SKM-1 treated with dmso at 0.1 percent for 144 hours (cell line): ENCODE results near the gene VPS36.
"Not testable (repeated sequence)": the region's sequence is repeated elsewhere in the genome, so short reads cannot be mapped to it uniquely, and the experiment has no call there.

Experiments used
- DNase-seq: peaks from one replicate; lab custom pipeline; 2025; ENCODE audit not compliant: unreplicated experiment; lab: John Stamatoyannopoulos, UW

VPS36 gene, protein sequence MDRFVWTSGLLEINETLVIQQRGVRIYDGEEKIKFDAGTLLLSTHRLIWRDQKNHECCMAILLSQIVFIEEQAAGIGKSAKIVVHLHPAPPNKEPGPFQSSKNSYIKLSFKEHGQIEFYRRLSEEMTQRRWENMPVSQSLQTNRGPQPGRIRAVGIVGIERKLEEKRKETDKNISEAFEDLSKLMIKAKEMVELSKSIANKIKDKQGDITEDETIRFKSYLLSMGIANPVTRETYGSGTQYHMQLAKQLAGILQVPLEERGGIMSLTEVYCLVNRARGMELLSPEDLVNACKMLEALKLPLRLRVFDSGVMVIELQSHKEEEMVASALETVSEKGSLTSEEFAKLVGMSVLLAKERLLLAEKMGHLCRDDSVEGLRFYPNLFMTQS

DNA sequence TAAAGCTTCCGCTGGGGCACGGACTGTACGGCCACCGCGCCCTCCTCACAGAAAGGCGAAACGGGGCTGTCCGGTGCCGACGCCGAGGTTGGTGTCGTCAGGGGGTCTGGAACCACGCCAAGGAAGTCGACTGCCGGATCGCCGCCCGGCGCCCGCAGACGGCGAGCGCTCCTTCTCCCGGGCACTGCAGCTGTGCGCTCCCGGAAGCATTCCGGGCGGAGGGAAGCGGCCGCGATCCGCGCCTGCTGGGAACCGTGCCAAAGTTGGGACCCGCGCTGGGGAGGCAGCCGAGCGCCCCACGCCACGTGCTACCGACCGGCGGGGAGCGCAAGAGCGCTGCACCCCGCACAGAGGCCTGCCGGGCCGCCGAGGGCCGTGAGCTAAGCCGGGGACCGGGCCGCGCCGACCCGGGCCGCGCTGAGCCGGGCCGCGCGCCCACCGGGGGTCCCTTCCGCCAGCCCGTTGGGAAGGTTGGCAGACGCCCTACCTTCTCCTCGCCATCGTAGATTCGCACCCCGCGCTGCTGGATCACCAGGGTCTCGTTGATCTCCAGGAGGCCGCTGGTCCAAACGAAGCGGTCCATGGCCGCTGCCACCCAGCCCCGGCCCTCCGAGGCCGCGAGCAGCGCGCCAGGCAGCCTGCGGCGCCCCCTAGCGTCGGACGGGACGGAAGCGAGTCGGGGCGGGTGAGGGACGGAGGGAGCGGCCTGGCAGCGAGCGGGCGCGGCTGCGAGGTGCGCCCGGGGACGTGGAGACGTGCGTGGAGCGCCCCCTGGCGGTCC lies at the start of gene VPS36:
Gene VPS36, minus strand, starts transcription at position 623 of the 781 bp plus-strand sequence. Its CDS starts 40 bp downstream, at position 583.
- peak; percentile 93 for DNase-seq

DNA sequence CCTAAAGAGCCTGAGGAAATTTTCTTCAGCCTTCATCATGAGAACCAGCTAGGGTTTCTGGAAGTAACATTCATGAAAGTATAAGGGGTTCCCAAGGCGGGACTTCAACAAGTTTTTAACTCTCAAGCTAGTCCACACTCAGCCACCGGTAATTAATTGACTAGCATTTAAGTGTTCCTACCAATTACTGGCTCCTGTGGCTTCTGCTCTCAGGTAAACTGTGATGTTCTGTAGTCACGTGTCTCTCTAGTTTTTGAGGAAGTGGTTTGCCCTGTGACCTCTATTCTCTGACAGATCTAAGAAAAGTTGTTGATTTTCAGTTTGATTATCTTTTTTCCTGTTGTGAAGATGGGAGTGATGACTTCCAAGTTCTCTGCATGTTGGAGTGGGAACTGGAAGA lies 47.5 kb upstream of the VPS36 start:
- DNase-seq = not testable (repeated sequence)

DNA sequence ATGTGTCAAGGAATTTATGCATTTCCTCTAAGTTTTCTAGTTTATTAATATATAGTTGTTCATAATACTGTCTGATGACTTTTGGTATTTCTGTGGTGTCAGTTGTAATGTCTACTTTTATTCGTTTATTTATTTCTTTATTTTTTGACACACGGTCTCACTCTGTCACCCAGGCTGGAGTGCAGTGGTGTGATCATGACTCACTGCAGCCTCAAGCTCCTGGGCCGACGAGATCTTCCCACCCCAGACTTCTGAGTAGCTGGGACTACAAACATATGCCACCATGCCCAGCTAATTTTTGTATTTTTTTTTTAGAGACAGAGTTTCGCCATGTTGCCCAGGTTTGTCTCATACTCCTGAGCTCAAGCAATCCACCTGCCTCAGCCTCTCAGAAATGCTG lies 43.8 kb upstream of the VPS36 start:
- DNase-seq = not testable (repeated sequence)

DNA sequence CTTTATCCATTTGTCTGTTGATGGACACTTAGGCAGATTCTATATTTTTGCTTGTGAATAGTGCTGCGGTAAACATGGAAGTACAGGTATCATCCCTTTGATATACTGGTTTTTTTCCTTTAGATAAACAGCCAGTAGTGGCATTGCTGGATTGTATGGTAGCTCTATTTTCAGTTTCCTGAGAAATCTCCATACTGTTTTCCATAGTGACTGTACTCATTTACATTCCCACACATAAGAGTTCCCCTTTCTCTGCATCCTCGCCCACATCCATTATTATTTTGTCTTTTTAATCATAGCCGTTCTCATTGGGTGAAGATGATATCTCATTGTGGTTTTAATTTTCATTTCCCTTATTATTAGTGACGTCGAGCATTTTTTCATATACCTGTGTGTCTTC lies 40.6 kb upstream of the VPS36 start:
- DNase-seq = not testable (repeated sequence)

DNA sequence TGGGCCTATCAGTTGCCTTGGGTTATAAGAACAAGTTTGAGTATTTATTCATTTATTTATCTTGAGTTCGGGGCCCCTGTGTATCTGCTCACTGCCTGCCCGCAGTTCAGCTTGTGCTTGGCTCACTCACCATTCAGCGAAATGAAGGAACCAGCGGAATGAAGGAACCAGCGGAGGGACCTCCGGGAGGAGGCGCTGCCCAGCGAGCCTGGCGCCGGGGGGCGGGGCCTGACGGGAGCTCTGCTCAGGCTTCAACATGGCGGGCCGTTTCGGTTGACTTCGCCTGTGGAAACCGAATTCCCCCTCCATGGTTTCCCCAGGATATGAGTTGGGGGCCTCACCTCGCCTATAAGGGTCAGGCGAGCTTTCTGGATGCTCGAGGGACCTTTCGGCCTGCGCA lies 38.3 kb upstream of the VPS36 start:
- not testable (repeated sequence) for DNase-seq

DNA sequence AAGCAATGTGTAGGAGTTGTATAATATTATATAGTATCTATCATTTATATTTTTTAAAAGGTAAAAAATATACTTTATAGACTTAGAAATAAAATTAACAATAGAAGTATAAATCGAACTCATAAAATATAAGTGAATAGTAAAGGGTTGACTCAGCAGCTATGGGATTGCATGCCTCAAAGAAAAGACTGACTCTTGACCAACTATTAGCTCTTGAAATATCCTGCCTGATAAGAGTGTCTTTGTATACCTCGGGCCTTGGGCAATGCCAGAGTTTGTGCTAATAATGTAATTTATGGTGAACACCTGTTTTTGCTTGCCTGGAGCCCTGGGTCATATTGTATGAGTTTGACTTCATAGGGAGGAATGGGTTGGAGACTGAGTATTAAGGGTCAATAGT lies 36.6 kb upstream of the VPS36 start:
- not testable (repeated sequence) for DNase-seq

DNA sequence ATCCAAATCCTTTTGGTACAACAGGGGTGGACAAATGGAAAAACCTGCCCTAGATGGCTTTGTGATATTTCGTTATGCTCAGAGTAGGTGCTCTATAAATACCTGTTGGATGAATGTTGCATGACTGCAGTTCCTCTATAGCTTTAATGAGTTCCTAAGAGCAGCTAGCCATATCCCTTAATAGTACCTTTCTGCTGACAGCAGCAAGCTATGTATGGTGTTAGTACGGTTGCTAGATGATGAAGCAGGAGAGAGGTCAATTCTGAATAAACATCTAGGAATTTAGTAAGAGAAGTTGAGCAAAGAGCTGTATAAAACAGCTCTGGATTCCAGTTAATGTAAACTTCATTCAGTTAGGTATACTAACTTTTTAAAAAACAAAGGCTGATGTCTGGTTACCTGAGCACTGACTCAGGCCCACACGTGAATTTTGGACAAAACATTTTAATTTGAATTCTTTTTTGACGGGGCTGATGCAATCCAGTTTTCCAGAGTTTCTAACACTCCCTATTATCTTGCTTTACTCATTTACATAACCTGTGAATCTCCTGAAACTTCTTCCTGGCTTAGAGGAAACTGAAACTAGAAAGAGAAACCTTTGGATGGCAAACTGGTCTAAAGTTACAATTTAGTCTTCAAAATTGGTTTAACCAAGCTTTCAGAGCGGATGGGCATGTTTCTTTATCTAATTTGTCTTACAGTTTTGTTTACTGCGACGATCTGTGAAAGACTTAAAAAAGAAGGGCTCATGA lies 30.4 kb upstream of the VPS36 start:
- DNase-seq = not testable (repeated sequence)

DNA sequence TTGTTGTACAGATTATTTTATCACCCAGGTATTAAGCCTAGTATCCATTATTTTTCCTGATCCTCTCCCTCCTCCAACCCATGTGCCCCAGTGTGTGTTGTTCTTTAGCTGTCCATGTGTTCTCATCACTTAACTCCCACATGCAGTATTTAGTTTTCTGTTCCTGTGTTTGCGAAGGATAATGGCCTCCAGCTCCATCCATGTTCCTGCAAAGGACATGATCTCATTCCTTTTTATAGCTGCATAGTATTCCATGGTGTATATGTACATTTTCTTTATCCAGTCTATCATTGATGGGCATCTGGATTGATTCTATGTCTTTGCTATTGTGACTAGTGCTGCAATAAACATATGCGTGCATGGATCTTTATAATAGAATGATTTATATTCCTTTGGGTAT lies 18.1 kb upstream of the VPS36 start:
- DNase-seq = not testable (repeated sequence)

DNA sequence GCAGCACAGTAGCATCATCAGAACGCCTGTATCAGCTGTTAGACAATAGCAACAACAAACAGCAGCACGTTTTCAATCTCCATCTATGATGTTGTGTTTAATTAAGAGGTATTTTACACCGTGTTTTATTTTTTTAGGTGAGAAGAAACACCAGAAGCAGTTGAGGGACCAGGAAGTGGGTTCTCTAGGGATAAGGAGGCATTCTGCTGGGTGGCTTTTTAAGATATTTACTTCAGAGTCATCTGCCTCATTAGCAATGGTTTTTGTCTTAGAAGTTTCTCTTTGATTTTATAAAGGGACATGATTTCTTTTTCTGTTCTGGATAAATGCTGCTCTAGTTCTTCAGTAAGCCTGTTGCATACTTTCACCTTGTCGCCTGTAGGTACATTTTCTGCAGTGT lies 13.1 kb upstream of the VPS36 start:
- no peak for DNase-seq

DNA sequence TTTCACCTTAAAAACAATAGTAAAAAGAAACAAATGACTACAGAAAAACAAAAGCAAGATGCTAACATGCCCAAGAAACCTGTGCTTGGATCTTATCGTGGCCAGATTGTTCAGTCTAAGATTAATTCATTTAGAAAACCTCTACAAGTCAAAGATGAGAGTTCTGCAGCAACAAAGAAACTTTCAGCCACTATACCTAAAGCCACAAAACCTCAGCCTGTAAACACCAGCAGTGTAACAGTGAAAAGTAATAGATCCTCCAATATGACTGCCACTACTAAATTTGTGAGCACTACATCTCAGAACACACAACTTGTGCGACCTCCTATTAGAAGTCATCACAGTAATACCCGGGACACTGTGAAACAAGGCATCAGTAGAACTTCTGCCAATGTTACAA lies 10.8 kb upstream of the VPS36 start:
- DNase-seq = no peak

DNA sequence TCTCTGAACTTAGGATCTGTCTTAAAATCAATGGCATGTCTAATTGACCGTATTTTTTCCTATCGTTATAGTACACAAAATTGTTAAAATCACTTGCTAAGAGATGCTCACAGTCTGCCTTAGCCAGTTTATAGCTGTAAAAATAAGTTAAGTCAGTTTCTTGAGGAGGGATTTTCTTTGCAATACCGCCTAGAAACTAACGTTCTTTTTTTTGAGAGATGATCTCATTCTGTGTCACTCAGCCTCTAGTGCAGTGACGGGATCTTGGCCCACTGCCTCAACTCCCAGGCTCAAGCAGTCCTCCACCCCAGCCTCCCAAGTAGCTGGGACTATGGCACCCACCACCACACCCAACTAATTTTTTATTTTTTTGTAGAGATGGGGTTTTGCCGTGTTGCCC lies 9.2 kb upstream of the VPS36 start:
- no peak for DNase-seq

DNA sequence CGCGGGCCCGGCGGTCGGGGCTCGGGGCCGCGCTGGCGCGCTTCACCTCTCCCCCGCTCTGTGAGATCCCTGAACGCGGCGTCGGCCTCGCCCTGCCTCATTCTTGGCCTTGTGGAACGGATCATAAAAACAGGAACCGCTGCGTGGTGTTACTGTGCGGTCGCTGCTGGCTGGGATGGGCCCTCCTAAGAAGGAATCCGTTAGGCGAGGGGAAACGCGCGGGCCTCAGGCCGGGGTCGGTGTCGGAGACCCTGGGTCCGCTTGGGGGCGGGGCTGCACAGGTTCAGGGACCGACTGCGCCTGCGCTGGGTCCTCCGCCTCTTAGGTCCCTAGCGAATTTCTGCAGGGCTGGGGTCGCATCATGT lies 5.2 kb upstream of the VPS36 start:
- DNase-seq = peak; percentile 72

DNA sequence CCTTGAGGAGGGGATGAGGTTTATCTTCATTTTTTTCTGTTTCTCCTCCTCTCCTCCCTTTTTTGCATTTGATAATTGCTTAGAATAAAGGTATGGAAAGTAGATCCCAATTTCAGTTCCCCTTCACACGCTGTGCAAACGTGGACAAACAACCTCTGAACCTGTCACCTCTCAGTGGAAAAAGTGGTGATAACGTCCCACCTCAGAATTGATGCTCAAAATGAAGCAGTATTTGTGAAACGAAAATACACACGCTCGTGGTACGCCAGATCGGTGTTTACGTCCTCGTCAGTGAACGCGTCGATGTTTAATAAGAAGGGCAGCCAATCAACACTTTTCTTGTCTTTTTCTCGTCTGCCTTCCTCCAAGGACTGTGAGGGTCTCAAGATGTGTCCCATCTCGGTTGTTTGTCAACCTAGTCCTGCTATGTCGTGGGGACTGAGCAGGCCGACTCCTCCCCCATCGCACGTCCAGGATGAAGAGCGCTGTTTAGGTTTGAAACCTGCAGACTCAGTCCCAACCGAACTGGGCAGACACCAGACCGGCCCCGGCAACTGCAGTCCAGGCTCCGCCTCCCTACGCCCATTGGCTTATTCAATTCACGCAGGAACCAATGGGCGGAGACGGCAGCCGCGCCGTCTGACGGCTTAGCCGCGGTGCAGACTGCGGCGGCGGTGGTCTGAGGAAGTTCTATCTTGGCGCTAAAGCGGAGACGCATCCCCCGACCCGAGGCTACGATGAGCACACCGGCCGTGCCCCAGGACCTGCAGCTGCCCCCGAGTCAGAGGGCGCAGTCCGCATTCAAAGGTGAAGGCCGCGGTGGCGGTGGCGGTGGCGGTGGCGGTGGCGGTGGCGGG lies 4.6 kb upstream of the VPS36 start, which contains the start of gene CKAP2:
Gene CKAP2, plus strand, starts transcription at position 659 of the 857 bp plus-strand sequence. Its CDS starts 79 bp downstream, at position 738.
- DNase-seq = peak; percentile 96

DNA sequence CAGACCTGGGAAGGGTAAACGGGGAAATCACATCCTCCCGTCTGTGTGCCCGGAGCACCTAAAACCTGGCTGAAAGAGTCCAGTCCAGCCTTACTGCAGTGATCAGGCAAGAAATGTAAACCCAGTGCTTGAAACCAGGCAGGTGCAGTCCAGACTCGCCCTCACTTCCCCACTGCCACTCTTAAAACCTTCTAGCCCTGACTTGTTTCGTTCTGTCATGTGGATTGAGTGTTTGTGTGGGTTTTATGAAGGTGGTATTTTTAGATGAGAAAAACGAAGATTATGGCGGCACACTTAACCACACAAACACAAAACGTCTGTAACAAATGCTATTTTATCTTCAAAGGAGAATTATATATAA lies 4.0 kb upstream of the VPS36 start:
- no peak for DNase-seq

DNA sequence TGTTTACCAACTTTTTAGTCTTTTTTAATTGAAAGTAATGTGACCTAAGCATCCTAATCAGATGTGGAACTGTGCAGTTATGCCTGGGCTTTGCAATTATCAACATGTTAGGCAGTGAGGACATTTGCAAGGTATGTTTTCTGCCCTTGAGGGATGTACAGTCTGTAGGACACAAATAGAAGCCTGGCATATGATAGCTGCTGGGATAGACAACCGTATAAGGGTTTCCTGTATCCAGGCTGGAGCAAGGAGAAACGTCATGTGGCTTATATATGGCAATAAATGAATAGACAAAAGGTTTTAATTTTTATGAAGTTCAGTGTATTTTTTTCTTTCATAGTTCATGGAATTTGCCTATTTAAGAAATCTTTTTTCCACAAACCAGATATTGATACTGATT lies 2.0 kb upstream of the VPS36 start:
- no peak for DNase-seq

DNA sequence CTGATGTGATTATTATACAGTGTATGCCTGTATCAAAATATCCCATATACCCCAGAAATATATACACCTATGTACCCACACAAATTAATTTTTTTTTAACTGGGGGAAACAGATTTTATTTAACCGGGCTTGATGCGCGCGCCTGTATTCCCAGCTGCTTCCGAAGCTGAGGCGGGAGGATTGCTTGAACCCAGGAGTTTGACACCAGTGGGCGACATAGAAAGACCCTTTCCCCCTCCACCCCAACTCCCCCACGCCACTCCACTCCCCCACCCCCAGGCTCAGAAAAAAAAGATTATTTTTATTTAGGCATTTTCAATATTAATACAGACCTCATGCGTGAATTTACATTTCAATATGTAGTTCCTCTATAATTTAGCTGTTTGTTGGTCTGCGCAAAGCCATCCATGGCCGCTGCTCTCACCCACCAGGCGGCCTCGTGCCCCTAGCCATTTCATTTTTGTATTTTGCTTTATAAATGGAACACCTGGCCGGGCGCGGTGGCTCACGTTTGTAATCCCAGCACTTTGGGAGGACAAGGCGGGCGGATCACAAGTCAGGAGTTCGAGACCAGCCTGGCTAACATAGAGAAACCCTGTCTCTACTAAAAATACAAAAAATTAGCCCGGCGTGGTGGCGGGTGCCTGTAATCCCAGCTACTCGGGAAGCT lies 836 bp upstream of the VPS36 start:
- no peak for DNase-seq

DNA sequence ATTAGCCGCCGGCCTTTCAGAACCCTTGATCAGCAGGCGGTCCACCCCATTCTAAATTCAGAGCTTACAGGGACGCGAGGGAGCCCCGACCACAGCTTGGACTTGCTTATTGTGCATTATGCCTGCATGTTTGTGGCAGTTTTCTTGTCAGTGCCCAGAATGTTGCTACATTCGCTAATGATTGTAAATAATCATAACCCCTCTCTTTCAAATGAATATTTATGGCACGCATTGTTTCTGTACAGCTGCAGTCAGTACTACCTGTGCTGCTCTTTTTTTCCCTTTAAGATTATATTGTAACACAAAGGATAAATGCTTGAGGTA lies 321 bp upstream of the VPS36 start:
- no peak for DNase-seq

DNA sequence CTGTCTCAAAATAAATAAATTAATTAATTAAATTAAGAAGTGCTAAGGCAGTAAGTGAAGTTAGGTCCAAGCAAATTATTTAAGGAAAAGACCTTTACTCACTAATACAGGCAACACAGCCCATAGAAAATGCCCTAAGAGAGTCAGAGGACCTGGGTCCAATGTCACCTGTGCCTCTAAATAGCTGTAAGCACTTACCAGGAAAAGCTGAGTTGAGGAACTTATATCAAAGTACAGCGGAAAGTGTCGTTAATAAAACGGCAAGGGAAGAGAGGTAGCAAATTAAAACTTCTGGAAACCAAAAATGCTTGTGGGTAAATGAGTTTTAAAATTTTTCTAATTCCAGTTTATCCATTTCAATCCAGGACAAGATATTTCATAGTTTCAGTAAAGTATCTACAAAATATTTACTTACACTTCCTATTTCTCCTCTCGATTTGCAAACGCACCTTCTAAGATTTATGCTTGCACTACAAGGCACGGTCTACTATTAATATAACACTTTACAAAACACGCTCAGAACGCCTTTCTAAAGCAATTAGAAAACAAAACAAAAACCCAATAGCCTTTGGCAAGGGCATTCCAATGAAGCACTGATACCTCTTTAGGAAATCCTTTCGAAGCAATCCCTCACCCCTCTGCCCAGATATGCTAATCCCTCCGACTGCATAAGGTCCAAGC lies 963 bp downstream of the VPS36 start:
- DNase-seq = no peak

DNA sequence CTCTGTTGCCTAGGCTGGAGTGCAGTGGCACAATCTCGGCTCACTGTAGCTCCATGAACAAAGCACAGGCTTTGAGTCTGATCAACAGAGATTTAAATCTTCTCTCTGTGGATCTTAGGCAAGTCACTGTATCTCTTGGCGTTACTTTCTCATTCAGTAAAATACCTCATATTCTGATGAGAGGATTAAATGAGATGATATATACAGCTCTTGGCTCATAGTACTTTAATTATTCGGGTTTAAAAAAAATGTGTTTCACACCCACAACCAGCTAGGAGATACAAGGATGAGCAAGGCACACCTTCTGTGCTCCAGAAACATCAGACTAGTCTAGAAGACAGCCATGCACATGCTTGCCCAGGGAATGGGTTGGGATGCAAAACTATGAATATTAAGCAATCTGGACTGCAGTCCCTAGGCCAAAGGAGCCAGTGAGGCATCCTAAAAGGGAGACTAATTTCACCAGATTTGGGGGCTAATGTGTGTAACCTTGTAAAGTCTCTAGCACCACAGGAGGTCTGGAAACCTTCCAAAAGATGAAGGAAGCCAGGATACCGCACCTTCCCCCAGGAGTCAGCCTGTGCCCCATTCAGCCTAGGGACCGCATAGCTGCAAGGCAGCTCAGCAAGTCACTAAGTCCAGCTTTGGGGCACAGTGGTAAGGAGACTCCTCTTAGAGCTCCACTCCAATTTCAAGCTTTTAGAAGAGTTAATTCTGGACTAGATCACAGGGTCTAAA lies 2.5 kb downstream of the VPS36 start:
- DNase-seq = no peak
